Liver (tissue), 9 donors: ENCODE results near the gene UMPS. TPM values are rescaled to one million over a fixed set of nuclear protein-coding genes. Genes with fewer than 3 reads are reported as not detected.

Source experiments
- DNase-seq: peaks from one replicate; pipeline ENCODE4 v3.0.0-alpha.2; 2017; ENCODE audit warnings: low spot score
- H3K27ac ChIP-seq, 2 donors: one replicate each; pipeline ENCODE4 v1.7.0; 2013; ENCODE audit warnings: inconsistent platforms in 2 of 2, low read length in 2 of 2, control low read depth in 1 of 2, low read depth in 1 of 2, mild to moderate bottlenecking in 1 of 2
- H3K27me3 ChIP-seq, 4 donors: one replicate each; pipeline versions ENCODE4 v1.6.1 to v1.7.0; 2013; ENCODE audit warnings: low read length in 3 of 4, inconsistent platforms in 1 of 4, mild to moderate bottlenecking in 1 of 4, moderate library complexity in 1 of 4; ENCODE audit not compliant: control insufficient read depth in 4 of 4, insufficient read depth in 4 of 4
- H3K36me3 ChIP-seq, 4 donors: one replicate each; pipeline versions ENCODE4 v1.6.1 to v1.7.0; 2013; ENCODE audit warnings: low read length in 3 of 4, mild to moderate bottlenecking in 3 of 4, low read depth in 1 of 4, moderate library complexity in 1 of 4; ENCODE audit not compliant: control insufficient read depth in 4 of 4, insufficient read depth in 3 of 4
- H3K4me1 ChIP-seq, 4 donors: one replicate each; pipeline versions ENCODE4 v1.6.1 to v1.7.0; 2013; ENCODE audit warnings: low read length in 3 of 4, mild to moderate bottlenecking in 3 of 4, moderate library complexity in 1 of 4; ENCODE audit not compliant: control insufficient read depth in 4 of 4, insufficient read depth in 4 of 4
- H3K4me3 ChIP-seq, 3 donors: one replicate each; pipeline versions ENCODE4 v1.6.1 to v1.7.0; 2013; ENCODE audit warnings: low read length in 3 of 3, control low read depth in 1 of 3, low read depth in 1 of 3, mild to moderate bottlenecking in 1 of 3
- H3K9ac ChIP-seq, 2 donors: one replicate each; pipeline ENCODE4 v1.7.0; 2013; ENCODE audit warnings: low read length in 2 of 2, mild to moderate bottlenecking in 2 of 2, moderate library complexity in 2 of 2, control low read depth in 1 of 2, low read depth in 1 of 2
- H3K9me3 ChIP-seq, 4 donors: one replicate each; pipeline versions ENCODE4 v1.6.1 to v1.7.0; 2013; ENCODE audit warnings: low read length in 3 of 4; ENCODE audit not compliant: control insufficient read depth in 4 of 4
- CTCF ChIP-seq: fragments of 150-350 bp; IDR thresholded peaks from 2 replicates; pipeline ENCODE4 v1.5.1; 2017; ENCODE audit warnings: improper control_type of control experiment, low read depth, low read length; ENCODE audit not compliant: missing input control
- FOXA2 ChIP-seq: IDR thresholded peaks from 2 replicates; pipeline ENCODE4 v1.6.1; 2016; ENCODE audit warnings: antibody characterized with exemption
- GABPA ChIP-seq, 2 donors: IDR thresholded peaks in 1 of 2; conservative IDR thresholded peaks in 1 of 2; 2 replicates each; pipeline ENCODE4 v1.6.1; 2016; ENCODE audit warnings: antibody characterized with exemption in 2 of 2, mild to moderate bottlenecking in 1 of 2, moderate library complexity in 1 of 2
- HNF4A ChIP-seq, 2 donors: conservative IDR thresholded peaks; 2 replicates each; pipeline ENCODE4 v1.6.1; 2016; ENCODE audit warnings: antibody characterized with exemption in 2 of 2, mild to moderate bottlenecking in 2 of 2
- JUND ChIP-seq, 2 donors: IDR thresholded peaks; 2 replicates each; pipeline ENCODE4 v1.6.1; 2016; ENCODE audit warnings: antibody characterized with exemption in 2 of 2
- NR2F2 ChIP-seq: IDR thresholded peaks from 2 replicates; pipeline ENCODE4 v1.6.1; 2016; ENCODE audit warnings: antibody characterized with exemption
- REST ChIP-seq: IDR thresholded peaks from 2 replicates; pipeline ENCODE4 v1.6.1; 2016; ENCODE audit warnings: antibody characterized with exemption, mild to moderate bottlenecking
- SP1 ChIP-seq: IDR thresholded peaks from 2 replicates; pipeline ENCODE4 v1.6.1; 2018; ENCODE audit warnings: antibody characterized with exemption, mild to moderate bottlenecking
- TAF1 ChIP-seq: conservative IDR thresholded peaks from 2 replicates; pipeline ENCODE4 v1.6.1; 2016; ENCODE audit warnings: antibody characterized with exemption, mild to moderate bottlenecking
- ZBTB33 ChIP-seq: IDR thresholded peaks from 2 replicates; pipeline ENCODE4 v1.6.1; 2016; ENCODE audit warnings: antibody characterized with exemption
- WGBS: extraction: QIAGEN DNeasy Blood & Tissue Kit; methylation state at CpG from one replicate; pipeline ENCODE4 v1.1.7; 2013; 5-methylcytosine and 5-hydroxymethylcytosine counted together
- polyA plus RNA-seq, 2 donors: library from polyadenylated mRNA; stranded (reverse) in 1 of 2; unstranded in 1 of 2; fragments of 200-250 nt in 1 of 2; fragments of >200 nt in 1 of 2; fragmentation: Nextera tagmentation in 1 of 2; extraction: Ambion mirVana in 1 of 2; gene quantifications; one replicate each; pipeline versions ENCODE4 v1.2.1 to v1.2.3, GENCODE V29; 2013 to 2015
- total RNA-seq, 2 donors: library from RNA; depleted of rRNA; stranded (reverse); fragments of >200 nt; gene quantifications; one replicate each; pipeline ENCODE4 v1.2.3, GENCODE V29; 2014
- TF ChIP-seq, protein P1 (sequence below): IDR thresholded peaks from 2 replicates; pipeline ENCODE4 v1.6.1; 2016; ENCODE audit warnings: antibody characterized with exemption
- TF ChIP-seq, protein P2 (sequence below): IDR thresholded peaks from 2 replicates; pipeline ENCODE4 v1.6.1; 2016; ENCODE audit warnings: antibody characterized with exemption
- donor health status: healthy.
- donor health status: healthy.
- donor health status: healthy.
- donor health status: healthy.
- donor health status: healthy.

UMPS gene
- total and polyA plus RNA-seq, 4 donors = 21.3 to 39.4 (median 26.0) TPM

GRCh38 chr3:124774327-124774718, 44.1 kb downstream of the UMPS start:
- no peak overlapping the region for H3K27ac ChIP-seq
- no peak for DNase-seq
- H3K4me1 ChIP-seq = peaks cover 0 to 12% (median 8%) of the 10 kb centered on the region in 4 donors
- WGBS = 84% methylated on average over 6 of the region's 6 CpGs
- H3K27me3 ChIP-seq = no peaks in the 10 kb centered on the region
- peak; percentile 74 for TF ChIP-seq NR2F2
- TF ChIP-seq GABPA (IDR thresholded peaks at IDR 0.05 in 1 of 2, conservative IDR thresholded peaks at IDR 0.05 in 1 of 2) = no peak
- peaks cover 0 to 11% (median 8%) of the 10 kb centered on the region in 4 donors for H3K36me3 ChIP-seq
- H3K9ac ChIP-seq = no peak overlapping the region
- H3K4me3 ChIP-seq = no peak overlapping the region
- H3K9me3 ChIP-seq = no peaks in the 10 kb centered on the region

DNA sequence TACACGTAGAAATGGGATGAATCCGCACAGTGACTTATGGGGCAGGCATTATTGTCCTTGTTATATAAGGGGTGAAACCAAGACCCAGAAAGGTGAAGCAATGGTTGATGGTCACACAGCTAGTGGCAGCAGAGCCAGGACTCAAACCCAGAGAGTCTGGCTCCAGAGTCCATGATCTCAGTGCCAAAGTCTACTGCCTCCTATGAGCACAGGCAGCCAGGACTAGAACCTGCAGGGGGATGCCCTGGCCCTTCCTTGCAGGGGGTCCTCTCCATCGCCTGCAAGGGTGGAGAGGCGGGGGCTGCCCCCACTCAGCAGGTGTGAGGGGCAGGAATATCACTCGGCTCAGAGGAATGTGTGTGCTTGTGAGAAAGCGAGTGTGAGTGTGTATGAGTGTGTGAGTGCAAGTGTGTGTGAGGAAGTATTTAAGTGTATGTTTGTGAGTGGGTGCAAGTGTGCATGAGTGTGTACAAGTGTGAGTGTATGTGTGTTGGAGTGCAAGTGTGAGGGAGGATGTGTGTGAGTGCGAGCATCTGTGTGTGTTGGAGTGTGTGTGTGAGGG, 44.7 kb downstream of the UMPS start:
- DNase-seq = no peak
- 96% methylated on average over 7 of the region's 7 CpGs for WGBS

GRCh38 chr3:124775877-124776276, 45.6 kb downstream of the UMPS start:
- peaks cover 0 to 17% (median 12%) of the 10 kb centered on the region in 4 donors for H3K4me1 ChIP-seq
- H3K4me3 ChIP-seq = no peak overlapping the region
- no peaks in the 10 kb centered on the region for H3K9me3 ChIP-seq
- no peak overlapping the region for H3K9ac ChIP-seq
- TF ChIP-seq CTCF (no peak), REST (no peak), FOXA2 (no peak), ZBTB33 (no peak), TAF1 (no peak), GABPA (IDR thresholded peaks at IDR 0.05 in 1 of 2, conservative IDR thresholded peaks at IDR 0.05 in 1 of 2) (no peak), JUND (IDR thresholded peaks at IDR 0.05) (no peak)
- TF ChIP-seq, protein P1, sequence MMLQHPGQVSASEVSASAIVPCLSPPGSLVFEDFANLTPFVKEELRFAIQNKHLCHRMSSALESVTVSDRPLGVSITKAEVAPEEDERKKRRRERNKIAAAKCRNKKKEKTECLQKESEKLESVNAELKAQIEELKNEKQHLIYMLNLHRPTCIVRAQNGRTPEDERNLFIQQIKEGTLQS = no peak
- DNase-seq = no peak
- H3K27me3 ChIP-seq = no peaks in the 10 kb centered on the region
- no peak overlapping the region for H3K27ac ChIP-seq
- H3K36me3 ChIP-seq = peaks cover 0 to 11% (median 5%) of the 10 kb centered on the region in 4 donors
- 96% methylated on average over 9 of the region's 9 CpGs for WGBS

More for the DNA sequence above, 44.7 kb downstream of the UMPS start:
- Histone ChIP-seq H3K9ac (no peak overlapping the region), H3K27ac (no peak overlapping the region), H3K36me3 (peaks cover 0 to 11% (median 7%) of the 10 kb centered on the region in 4 donors), H3K4me1 (peaks cover 0 to 14% (median 9%) of the 10 kb centered on the region in 4 donors), H3K4me3 (no peak overlapping the region), H3K9me3 (no peaks in the 10 kb centered on the region), H3K27me3 (no peaks in the 10 kb centered on the region)
- TF ChIP-seq SP1 (no peak), HNF4A (conservative IDR thresholded peaks at IDR 0.05) (peak; percentile 41 to 73)
- TF ChIP-seq, protein P2, sequence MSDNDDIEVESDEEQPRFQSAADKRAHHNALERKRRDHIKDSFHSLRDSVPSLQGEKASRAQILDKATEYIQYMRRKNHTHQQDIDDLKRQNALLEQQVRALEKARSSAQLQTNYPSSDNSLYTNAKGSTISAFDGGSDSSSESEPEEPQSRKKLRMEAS = no peak
